Measurements from ENCODE around the gene LIPC. TPM values are rescaled to one million over a fixed set of nuclear protein-coding genes. Genes with fewer than 3 reads are reported as not detected.

The LIPC gene
- polyA plus RNA-seq, 1 of the 3 experiments (the other 2 are of a cell fraction) = not detected

- 83% methylated on average over 6 of the region's 10 CpGs for WGBS (ENCODE audit: low lambda C conversion rate)
- POLR2A ChIA-PET = no interaction called here
Measured at GRCh38 chr15:58434334-58434875, 2.6 kb downstream of the LIPC start.

GRCh38 chr15:58436552-58436951, 4.8 kb downstream of the LIPC start:
- no peaks in the 10 kb centered on the region for H4K20me1 ChIP-seq (ENCODE audit: insufficient read depth)
- no peaks in the 10 kb centered on the region for H3K36me3 ChIP-seq (replicated peaks in 1 of 2; ENCODE audit: control insufficient read depth in 1 of 2, insufficient read depth in 2 of 2, low read length in 1 of 2)
- TF ChIP-seq GATA2 (CRISPR knock-in tag; IDR thresholded peaks at IDR 0.05) = no peak
- no peak for TF ChIP-seq FOXM1 (IDR thresholded peaks at IDR 0.05; ENCODE audit: low read depth)
- no peak for TF ChIP-seq CHD2 (IDR thresholded peaks at IDR 0.05; ENCODE audit: low read length, partially characterized antibody)
- TF ChIP-seq NRF1 (IDR thresholded peaks at IDR 0.05; ENCODE audit: low read depth, low read length) = no peak
- no peak for TF ChIP-seq FOSL2 (IDR thresholded peaks at IDR 0.05; ENCODE audit: borderline replicate concordance, low read depth)
- TF ChIP-seq RFX5 (IDR thresholded peaks at IDR 0.05; ENCODE audit: low read length) = no peak
- TF ChIP-seq TEAD4 (IDR thresholded peaks at IDR 0.05; ENCODE audit: borderline replicate concordance, insufficient read depth) = no peak
- no peak for TF ChIP-seq EP300 (IDR thresholded peaks at IDR 0.05; ENCODE audit: borderline replicate concordance in 1 of 2, low read depth in 1 of 2, low read length in 1 of 2)
- no peak for TF ChIP-seq FOXJ3 (CRISPR knock-in tag; IDR thresholded peaks at IDR 0.05)
- no peak for TF ChIP-seq SMC3 (IDR thresholded peaks at IDR 0.05; ENCODE audit: low read depth, low read length)
- TF ChIP-seq ELF1 (IDR thresholded peaks at IDR 0.05) = no peak
- no peak for TF ChIP-seq USF1 (IDR thresholded peaks at IDR 0.05; ENCODE audit: borderline replicate concordance, low read depth)
- H3K27ac ChIP-seq (ENCODE audit: low read depth in 2 of 2, low read length in 1 of 2) = no peak overlapping the region
- H3F3A ChIP-seq (replicated peaks; ENCODE audit: insufficient read depth) = no peaks in the 10 kb centered on the region
- no peaks in the 10 kb centered on the region for H3K9me3 ChIP-seq
- H3K27me3 ChIP-seq (ENCODE audit: insufficient read depth) = no peaks in the 10 kb centered on the region
- H3K79me2 ChIP-seq (ENCODE audit: insufficient read depth) = no peaks in the 10 kb centered on the region
- no peak overlapping the region for H3K9ac ChIP-seq
- peaks cover 15 to 16% of the 10 kb centered on the region in 2 experiments; a peak in 3 of 4 replicates for H3K4me1 ChIP-seq (ENCODE audit: control insufficient read depth in 1 of 2, insufficient read depth in 2 of 2, low read depth in 1 of 2, low read length in 1 of 2)
- CTCF ChIA-PET = interaction anchor here (1.1 kb wide), 1 partner anchor 38 kb away, joined by 3 read pairs; no protein-coding TSS in a partner anchor
- no peak overlapping the region for H2AFZ ChIP-seq (ENCODE audit: low read depth)
- 83% methylated on average over 4 of the region's 4 CpGs for WGBS (ENCODE audit: low lambda C conversion rate)
- no peak for DNase-seq
- no peak overlapping the region for H3K4me3 ChIP-seq (ENCODE audit: low read depth in 2 of 2, low read length in 1 of 2)
- POLR2A ChIA-PET = no interaction called here
- H3K4me2 ChIP-seq = no peak overlapping the region
- H3K9me2 ChIP-seq = no peaks in the 10 kb centered on the region

More at GRCh38 chr15:58434334-58434875, 2.6 kb downstream of the LIPC start:
- no peaks in the 10 kb centered on the region for H3K79me2 ChIP-seq (ENCODE audit: insufficient read depth)
- CTCF ChIA-PET = no interaction called here
- no peak overlapping the region for H3K4me2 ChIP-seq
- H3K9me3 ChIP-seq = no peaks in the 10 kb centered on the region
- no peaks in the 10 kb centered on the region for H3K9me2 ChIP-seq
- no peak overlapping the region for H3K9ac ChIP-seq
- H3F3A ChIP-seq (replicated peaks; ENCODE audit: insufficient read depth) = no peaks in the 10 kb centered on the region
- no peaks in the 10 kb centered on the region; the same call in 1 of the 2 replicates for H3K27me3 ChIP-seq (ENCODE audit: insufficient read depth)
- no peaks in the 10 kb centered on the region for H3K36me3 ChIP-seq (replicated peaks in 1 of 2; ENCODE audit: control insufficient read depth in 1 of 2, insufficient read depth in 2 of 2, low read length in 1 of 2)
- no peak for DNase-seq
- peak; percentile 80 for TF ChIP-seq REST (IDR thresholded peaks at IDR 0.05; ENCODE audit: low read depth, low read length)
- no peak for TF ChIP-seq MXI1 (IDR thresholded peaks at IDR 0.05; ENCODE audit: low read depth, low read length)
- no peak overlapping the region for H3K4me3 ChIP-seq (ENCODE audit: low read depth in 2 of 2, low read length in 1 of 2)
- H3K27ac ChIP-seq (ENCODE audit: low read depth in 2 of 2, low read length in 1 of 2) = no peak overlapping the region
- H3K4me1 ChIP-seq (ENCODE audit: control insufficient read depth in 1 of 2, insufficient read depth in 2 of 2, low read depth in 1 of 2, low read length in 1 of 2) = peaks cover 0 to 8% of the 10 kb centered on the region in 2 experiments; a peak in 1 of 4 replicates
- no peaks in the 10 kb centered on the region for H4K20me1 ChIP-seq (ENCODE audit: insufficient read depth)
- H2AFZ ChIP-seq (ENCODE audit: low read depth) = no peak overlapping the region
